AG04449 (cell line): ENCODE measurements around the gene DNM3.
A peak's percentile ranks its signal among the peaks of the same experiment; 100 is the strongest.

Experiments used
- CTCF ChIA-PET: fragments of 350-600 bp; formaldehyde crosslinking; extraction: SDS; loops from one replicate; lab custom pipeline; 2021; ENCODE audit warnings: antibody characterized with exemption; lab: Yijun Ruan, JAX
- POLR2A ChIA-PET: fragments of 400-600, 350-600 bp; formaldehyde crosslinking; extraction: SDS; loops from one replicate; lab custom pipeline; 2020; ENCODE audit warnings: antibody characterized with exemption, inconsistent platforms; lab: Yijun Ruan, JAX
- DNase-seq: peaks from one replicate; pipeline ENCODE4 v3.0.0-alpha.2; 2010; ENCODE audit warnings: low read depth, low spot score
- H3K4me3 ChIP-seq: 2 replicates; pipeline ENCODE4 v1.5.1; 2011; ENCODE audit warnings: low read depth, mild to moderate bottlenecking, control low read depth, low read length
- TF ChIP-seq, protein P1 (sequence below): IDR thresholded peaks from one replicate; pipeline ENCODE4 v1.5.1; 2011; ENCODE audit warnings: mild to moderate bottlenecking, moderate library complexity, low read length, control low read depth, inconsistent platforms; ENCODE audit not compliant: insufficient read depth; ENCODE audit errors: missing control alignments

DNM3 gene

DNA sequence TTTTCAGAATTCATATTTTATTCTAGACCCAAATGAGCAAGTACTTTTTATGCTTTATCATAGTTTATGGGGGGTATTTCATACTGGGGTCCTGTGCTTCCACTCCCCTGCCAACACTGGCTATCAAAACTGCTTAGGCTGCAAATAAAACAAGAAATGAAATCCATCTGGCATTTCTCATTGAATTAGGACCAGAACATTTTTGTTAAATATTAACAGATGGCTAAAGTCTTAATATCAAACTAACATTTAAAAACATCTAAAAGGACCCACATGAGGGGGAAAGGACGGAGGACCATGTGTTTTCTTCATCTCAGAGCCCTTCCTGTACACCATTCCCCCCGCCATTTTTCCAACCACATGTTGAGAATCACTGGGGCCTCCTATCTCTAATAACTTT lies 411.7 kb downstream of the DNM3 start:
- DNase-seq: no peak
- no peak overlapping the region for H3K4me3 ChIP-seq
- POLR2A ChIA-PET: no interaction called here
- TF ChIP-seq, protein P1, sequence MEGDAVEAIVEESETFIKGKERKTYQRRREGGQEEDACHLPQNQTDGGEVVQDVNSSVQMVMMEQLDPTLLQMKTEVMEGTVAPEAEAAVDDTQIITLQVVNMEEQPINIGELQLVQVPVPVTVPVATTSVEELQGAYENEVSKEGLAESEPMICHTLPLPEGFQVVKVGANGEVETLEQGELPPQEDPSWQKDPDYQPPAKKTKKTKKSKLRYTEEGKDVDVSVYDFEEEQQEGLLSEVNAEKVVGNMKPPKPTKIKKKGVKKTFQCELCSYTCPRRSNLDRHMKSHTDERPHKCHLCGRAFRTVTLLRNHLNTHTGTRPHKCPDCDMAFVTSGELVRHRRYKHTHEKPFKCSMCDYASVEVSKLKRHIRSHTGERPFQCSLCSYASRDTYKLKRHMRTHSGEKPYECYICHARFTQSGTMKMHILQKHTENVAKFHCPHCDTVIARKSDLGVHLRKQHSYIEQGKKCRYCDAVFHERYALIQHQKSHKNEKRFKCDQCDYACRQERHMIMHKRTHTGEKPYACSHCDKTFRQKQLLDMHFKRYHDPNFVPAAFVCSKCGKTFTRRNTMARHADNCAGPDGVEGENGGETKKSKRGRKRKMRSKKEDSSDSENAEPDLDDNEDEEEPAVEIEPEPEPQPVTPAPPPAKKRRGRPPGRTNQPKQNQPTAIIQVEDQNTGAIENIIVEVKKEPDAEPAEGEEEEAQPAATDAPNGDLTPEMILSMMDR: no peak
- CTCF ChIA-PET: interaction anchor here (1.3 to 3.8 kb wide), 2 partner anchors 146 to 250 kb away, joined by 3 to 14 read pairs; no protein-coding TSS in a partner anchor

DNA sequence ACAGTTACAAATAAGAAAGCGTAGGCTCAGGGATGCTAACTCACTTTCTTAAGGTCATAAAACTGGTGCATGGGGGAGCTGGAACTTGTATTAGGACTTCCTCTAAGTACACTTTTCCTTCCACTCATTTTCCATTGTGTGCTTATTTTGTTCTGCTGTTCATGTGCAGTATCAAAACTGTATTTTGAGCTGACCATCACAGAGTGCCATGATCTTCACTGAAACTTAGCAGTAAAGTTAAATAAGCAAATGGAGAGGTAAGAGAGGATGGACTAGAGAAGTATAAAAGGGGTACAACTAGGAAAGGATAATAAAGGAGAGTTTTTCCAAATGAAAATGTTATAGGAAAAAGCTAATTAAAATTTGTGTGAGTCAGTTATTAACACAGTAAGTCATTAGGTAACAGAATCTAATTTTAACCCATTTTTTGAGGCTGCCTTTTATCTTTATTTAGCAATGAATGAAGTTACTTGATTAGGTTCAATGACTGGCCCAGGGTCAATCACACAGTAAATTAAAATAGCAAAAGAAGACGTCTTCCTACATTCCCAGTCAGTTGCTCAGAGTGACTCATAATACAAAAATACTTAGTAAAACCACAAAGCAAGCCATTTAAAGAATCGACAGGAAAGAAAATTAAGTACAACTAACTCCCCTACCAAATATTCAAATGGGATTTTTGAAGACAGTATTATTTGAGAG lies 413.4 kb downstream of the DNM3 start:
- CTCF ChIA-PET: interaction anchor here (1.5 to 3.8 kb wide), 2 partner anchors 12 to 145 kb away, joined by 3 to 14 read pairs; no protein-coding TSS in a partner anchor
- POLR2A ChIA-PET: interaction anchor here (0.9 kb wide), 1 partner anchor 67 kb away, joined by 5 read pairs; no protein-coding TSS in a partner anchor
- TF ChIP-seq, protein P1: no peak
- peak; percentile 73 for DNase-seq
- H3K4me3 ChIP-seq: no peak overlapping the region

DNA sequence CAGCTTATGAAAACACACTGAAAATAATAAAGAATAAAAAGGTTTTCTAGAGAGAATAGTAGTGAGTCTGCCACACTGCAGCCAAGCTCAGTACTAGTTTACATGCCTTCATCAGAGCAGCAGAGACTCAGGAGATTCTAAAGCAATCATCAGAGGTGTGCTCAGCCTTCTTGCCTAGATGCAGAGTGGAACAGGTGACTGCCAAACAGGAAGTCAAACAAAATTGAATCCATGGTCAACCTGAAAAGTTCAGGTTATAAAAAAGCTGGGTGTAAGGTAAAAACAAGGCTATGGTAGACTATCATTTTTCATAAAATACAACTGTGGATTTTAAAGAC lies 413.9 kb downstream of the DNM3 start:
- CTCF ChIA-PET: interaction anchor here (1.5 to 3.8 kb wide), 2 partner anchors 12 to 144 kb away, joined by 3 to 14 read pairs; no protein-coding TSS in a partner anchor
- no peak overlapping the region for H3K4me3 ChIP-seq
- TF ChIP-seq, protein P1: no peak
- DNase-seq: no peak
- POLR2A ChIA-PET: interaction anchor here (0.9 kb wide), 1 partner anchor 67 kb away, joined by 5 read pairs; no protein-coding TSS in a partner anchor

DNA sequence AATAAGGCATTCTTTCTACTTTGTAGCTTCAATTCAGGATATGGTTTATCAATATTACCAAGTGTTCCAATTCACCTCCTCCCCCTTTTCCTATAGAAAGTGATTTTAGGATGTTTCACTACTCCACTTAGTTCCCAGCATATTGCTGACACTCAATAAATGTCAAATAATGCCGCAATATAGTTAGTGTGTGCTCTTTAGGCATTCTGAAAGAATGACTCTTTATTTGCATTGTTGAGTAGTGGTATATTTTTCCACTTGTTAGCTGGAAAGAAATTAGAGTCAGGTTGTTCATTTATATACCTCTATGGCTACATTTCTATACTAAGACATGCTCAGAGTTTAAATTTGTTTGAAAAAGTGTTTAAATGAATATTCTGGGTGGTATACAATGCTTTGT lies 424.6 kb downstream of the DNM3 start:
- TF ChIP-seq, protein P1: no peak
- H3K4me3 ChIP-seq: no peak overlapping the region
- ChIA-PET CTCF (no interaction called here), POLR2A (no interaction called here)
- no peak for DNase-seq

DNA sequence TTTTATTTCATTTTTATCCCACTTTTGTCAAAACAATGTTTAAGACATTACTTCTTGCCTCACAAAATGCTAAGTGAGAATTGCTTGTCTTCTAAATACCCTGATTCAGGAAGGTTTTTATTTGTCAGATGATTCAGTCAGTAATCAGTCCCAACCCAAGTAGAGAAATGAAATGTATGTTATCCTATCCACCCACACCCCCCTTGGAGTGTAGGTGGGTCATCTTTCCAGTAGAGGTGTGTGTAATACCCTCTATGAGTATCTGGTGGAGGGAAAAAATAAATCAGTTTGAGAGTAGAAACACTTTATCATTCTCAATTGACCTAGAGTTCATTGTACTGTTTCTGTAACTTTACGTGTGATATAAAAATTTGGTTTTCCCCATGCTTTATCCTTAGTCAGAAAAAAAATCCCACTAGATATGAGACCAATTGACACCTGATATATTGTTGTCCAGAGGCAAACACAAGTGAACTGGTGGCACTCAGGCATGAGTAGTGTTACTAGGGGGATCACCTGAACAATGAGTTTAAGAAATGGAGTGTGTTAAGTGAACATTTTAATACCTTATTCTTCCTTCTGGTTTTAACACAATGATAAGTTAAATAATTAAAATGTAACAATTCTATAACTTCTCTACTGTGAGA lies 425.4 kb downstream of the DNM3 start:
- H3K4me3 ChIP-seq: no peak overlapping the region
- TF ChIP-seq, protein P1: no peak
- POLR2A ChIA-PET: no interaction called here
- DNase-seq: no peak
- CTCF ChIA-PET: no interaction called here

DNA sequence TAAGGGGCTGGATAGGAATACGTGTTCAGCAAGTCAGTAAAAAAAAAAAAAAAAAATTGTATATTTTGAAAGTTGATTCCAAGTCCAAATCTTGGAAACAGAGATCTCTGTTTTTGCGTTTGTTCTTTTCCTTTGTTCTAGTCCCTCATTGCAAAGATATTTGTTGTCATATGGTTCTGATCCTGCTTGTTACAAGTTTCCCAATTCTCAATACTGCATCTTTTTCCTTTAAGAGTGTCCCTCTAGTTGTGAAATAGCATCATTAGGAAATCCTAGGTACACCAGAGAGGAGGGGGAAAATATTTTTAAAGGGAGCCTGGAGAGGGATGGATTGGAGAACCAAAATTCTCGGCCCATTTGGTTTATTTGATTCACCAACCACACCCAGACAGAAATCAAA lies 426.9 kb downstream of the DNM3 start:
- CTCF ChIA-PET: no interaction called here
- DNase-seq: no peak
- POLR2A ChIA-PET: no interaction called here
- H3K4me3 ChIP-seq: no peak overlapping the region
- TF ChIP-seq, protein P1: no peak
